Neuronal stem cell (in vitro differentiated cells): ENCODE results near the gene PMIS2.

ENCODE experiments used
- DNase-seq: peaks from one replicate; pipeline ENCODE4 v3.0.0-alpha.2; 2013; ENCODE audit warnings: low spot score
- H2AFZ ChIP-seq: one replicate; pipeline ENCODE4 v1.6.1; 2013; ENCODE audit warnings: mild to moderate bottlenecking, low read length, inconsistent platforms
- H2AK5ac ChIP-seq: 2 replicates; pipeline ENCODE4 v1.6.1; 2013; ENCODE audit warnings: low read depth, mild to moderate bottlenecking, inconsistent platforms, low read length, moderate library complexity, mixed read lengths
- H2BK120ac ChIP-seq: 2 replicates; pipeline ENCODE4 v1.6.1; 2013; ENCODE audit warnings: low read depth, mild to moderate bottlenecking, inconsistent platforms, low read length, moderate library complexity, mixed read lengths
- H2BK12ac ChIP-seq: one replicate; pipeline ENCODE4 v1.6.1; 2013; ENCODE audit warnings: low read length, inconsistent platforms
- H2BK15ac ChIP-seq: 2 replicates; pipeline ENCODE4 v1.6.1; 2013; ENCODE audit warnings: mild to moderate bottlenecking, low read length, inconsistent platforms, mixed read lengths
- H2BK5ac ChIP-seq: one replicate; pipeline ENCODE4 v1.6.1; 2013; ENCODE audit warnings: inconsistent platforms, mild to moderate bottlenecking, low read length, moderate library complexity
- H3K14ac ChIP-seq: one replicate; pipeline ENCODE4 v1.6.1; 2013; ENCODE audit warnings: low read length, inconsistent platforms
- H3K18ac ChIP-seq: 2 replicates; pipeline ENCODE4 v1.6.1; 2013; ENCODE audit warnings: low read length, inconsistent platforms
- H3K23ac ChIP-seq: 2 replicates; pipeline ENCODE4 v1.6.1; 2013; ENCODE audit warnings: low read depth, mild to moderate bottlenecking, mixed read lengths, low read length, inconsistent platforms; ENCODE audit not compliant: poor library complexity
- H3K27ac ChIP-seq: replicated peaks from 3 replicates; pipeline ENCODE4 v1.5.1; 2013; ENCODE audit warnings: low read length, inconsistent platforms
- H3K27me3 ChIP-seq, 3 experiments: 2 replicates each; pipeline ENCODE4 v1.6.1; 2013; ENCODE audit warnings: low read length in 3 of 3, mild to moderate bottlenecking in 2 of 3, inconsistent platforms in 1 of 3, low read depth in 1 of 3, mixed read lengths in 1 of 3, moderate library complexity in 1 of 3; ENCODE audit not compliant: control insufficient read depth in 3 of 3, insufficient read depth in 3 of 3
- H3K36me3 ChIP-seq, 2 donors: replicated peaks in 1 of 2; 2 replicates each; pipeline ENCODE4 v1.6.1; 2013; ENCODE audit warnings: low read length in 2 of 2; ENCODE audit not compliant: control insufficient read depth in 2 of 2, insufficient read depth in 2 of 2
- H3K4ac ChIP-seq: 2 replicates; pipeline ENCODE4 v1.6.1; 2013; ENCODE audit warnings: inconsistent platforms, mild to moderate bottlenecking, low read length, moderate library complexity
- H3K4me1 ChIP-seq, 2 donors: 1 replicate in 1 of 2; 2 replicates in 1 of 2; pipeline ENCODE4 v1.6.1; 2013; ENCODE audit warnings: low read length in 2 of 2, low read depth in 1 of 2; ENCODE audit not compliant: control insufficient read depth in 2 of 2, insufficient read depth in 1 of 2
- H3K4me2 ChIP-seq: one replicate; pipeline ENCODE4 v1.6.1; 2013; ENCODE audit warnings: mild to moderate bottlenecking, low read length, inconsistent platforms; ENCODE audit not compliant: insufficient read depth, poor library complexity, severe bottlenecking
- H3K4me3 ChIP-seq, 2 donors: 2 replicates each; pipeline ENCODE4 v1.5.1; 2013; ENCODE audit warnings: low read length in 2 of 2, mild to moderate bottlenecking in 2 of 2, inconsistent platforms in 1 of 2, moderate library complexity in 1 of 2
- H3K79me1 ChIP-seq: one replicate; pipeline ENCODE4 v1.6.1; 2013; ENCODE audit warnings: low read depth, mild to moderate bottlenecking, inconsistent platforms, low read length, moderate library complexity
- H3K9ac ChIP-seq: one replicate; pipeline ENCODE4 v1.6.1; 2013; ENCODE audit warnings: mild to moderate bottlenecking, low read depth, low read length, inconsistent platforms; ENCODE audit not compliant: poor library complexity
- H3K9me3 ChIP-seq, 2 donors: replicated peaks in 1 of 2; 2 replicates each; pipeline versions ENCODE3 to v1.6.1; 2013; ENCODE audit warnings: low read length in 2 of 2, mild to moderate bottlenecking in 2 of 2, inconsistent platforms in 1 of 2, low read depth in 1 of 2, mixed read lengths in 1 of 2, moderate library complexity in 1 of 2; ENCODE audit not compliant: control insufficient read depth in 2 of 2, insufficient read depth in 1 of 2
- H4K8ac ChIP-seq: one replicate; pipeline ENCODE4 v1.6.1; 2013; ENCODE audit warnings: low read depth, mild to moderate bottlenecking, inconsistent platforms, low read length, moderate library complexity
- H4K91ac ChIP-seq: one replicate; pipeline ENCODE4 v1.6.1; 2013; ENCODE audit warnings: low read length, low read depth, mild to moderate bottlenecking, inconsistent platforms; ENCODE audit not compliant: poor library complexity
- WGBS, 2 donors: extraction: QIAGEN DNeasy Blood & Tissue Kit; methylation state at CpG; one replicate each; pipeline ENCODE4 v1.1.7; 2013; ENCODE audit warnings: missing lambda C conversion rate in 2 of 2, mixed read lengths in 1 of 2; ENCODE audit not compliant: insufficient read length in 2 of 2, insufficient replicate concordance in 1 of 2; ENCODE audit errors: extremely low coverage in 2 of 2; 5-methylcytosine and 5-hydroxymethylcytosine counted together

The PMIS2 gene

DNA sequence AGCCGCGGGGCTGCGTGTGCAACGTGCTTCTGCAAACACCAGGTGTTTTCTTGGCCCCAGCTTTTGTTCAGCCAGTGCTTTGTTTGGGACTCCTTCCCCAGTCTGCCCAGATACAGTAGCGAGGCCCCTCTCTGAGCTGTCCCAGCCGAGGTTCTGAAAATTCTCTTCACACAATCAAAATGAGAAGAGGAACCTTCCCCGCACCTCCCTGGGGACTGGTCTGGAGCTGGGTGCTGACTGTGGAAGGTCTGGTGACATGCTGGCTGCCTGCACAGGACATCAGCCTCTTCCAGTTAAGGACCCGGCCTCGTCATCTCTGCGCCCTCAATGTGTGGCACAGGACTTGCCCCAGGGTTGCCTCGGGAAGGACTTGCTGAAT, 26.7 kb upstream of the PMIS2 start:
- no peak overlapping the region for H3K4ac ChIP-seq
- peak overlapping the region; percentile 83 for H3K23ac ChIP-seq
- no peak overlapping the region for H2BK12ac ChIP-seq
- WGBS, 2 donors: no CpG with 5 or more reads among the region's 11 CpGs
- H3K4me2 ChIP-seq: no peak overlapping the region
- DNase-seq: no peak
- no peak overlapping the region for H4K91ac ChIP-seq
- peak overlapping the region; percentile 67 for H3K14ac ChIP-seq
- no peak overlapping the region for H2BK5ac ChIP-seq
- peaks cover 2 to 69% (median 32%) of the 10 kb centered on the region in 3 experiments for H3K27me3 ChIP-seq
- H2BK15ac ChIP-seq: no peak overlapping the region
- peaks cover 2% of the 10 kb centered on the region for H3K79me1 ChIP-seq
- H3K4me1 ChIP-seq: peaks cover 0 to 3% of the 10 kb centered on the region in 2 donors
- H3K27ac ChIP-seq: no peak overlapping the region
- H3K4me3 ChIP-seq: no peak overlapping the region
- no peak overlapping the region for H2AFZ ChIP-seq
- H2BK120ac ChIP-seq: no peak overlapping the region
- no peaks in the 10 kb centered on the region for H3K36me3 ChIP-seq
- peaks cover 0 to 4% of the 10 kb centered on the region in 2 donors for H3K9me3 ChIP-seq
- H3K9ac ChIP-seq: peak overlapping the region; percentile 66
- H4K8ac ChIP-seq: no peak overlapping the region
- no peak overlapping the region for H2AK5ac ChIP-seq
- H3K18ac ChIP-seq: no peak overlapping the region

- no peak overlapping the region for H3K4me3 ChIP-seq
- WGBS, 2 donors: no CpG with 5 or more reads among the region's 23 CpGs
- no peak overlapping the region for H3K18ac ChIP-seq
- H3K4me1 ChIP-seq: peaks cover 0 to 3% of the 10 kb centered on the region in 2 donors
- peak overlapping the region; percentile 73 for H2BK12ac ChIP-seq
- H3K79me1 ChIP-seq: peaks cover 2% of the 10 kb centered on the region
- peaks cover 2 to 66% (median 32%) of the 10 kb centered on the region in 3 experiments for H3K27me3 ChIP-seq
- no peak overlapping the region for H2BK120ac ChIP-seq
- H4K91ac ChIP-seq: no peak overlapping the region
- peak overlapping the region; percentile 83 for H3K23ac ChIP-seq
- peaks cover 0 to 4% of the 10 kb centered on the region in 2 donors for H3K9me3 ChIP-seq
- H2AFZ ChIP-seq: no peak overlapping the region
- peak overlapping the region; percentile 82 for H3K14ac ChIP-seq
- H3K9ac ChIP-seq: no peak overlapping the region
- no peak overlapping the region for H3K4me2 ChIP-seq
- DNase-seq: no peak
- no peak overlapping the region for H2BK5ac ChIP-seq
- no peak overlapping the region for H4K8ac ChIP-seq
- peak overlapping the region; percentile 84 for H3K4ac ChIP-seq
- peak overlapping the region; percentile 78 for H2AK5ac ChIP-seq
- H3K27ac ChIP-seq: no peak overlapping the region
- H2BK15ac ChIP-seq: peak overlapping the region; percentile 43
- H3K36me3 ChIP-seq: no peaks in the 10 kb centered on the region
Observed at GRCh38 chr19:35559781-35560180, 26.2 kb upstream of the PMIS2 start.

- Histone ChIP-seq H4K8ac (no peak overlapping the region), H3K36me3 (no peaks in the 10 kb centered on the region), H3K4me3 (no peak overlapping the region), H3K4me1 (peaks cover 0 to 3% of the 10 kb centered on the region in 2 donors), H2BK5ac (no peak overlapping the region), H3K27me3 (peaks cover 2 to 69% (median 30%) of the 10 kb centered on the region in 3 experiments), H3K18ac (no peak overlapping the region), H2BK120ac (no peak overlapping the region), H3K14ac (no peak overlapping the region), H3K4ac (peak overlapping the region; percentile 84), H2BK12ac (peak overlapping the region; percentile 73), H3K27ac (no peak overlapping the region), H3K9ac (no peak overlapping the region), H2AK5ac (peak overlapping the region; percentile 78), H3K9me3 (peaks cover 0 to 4% of the 10 kb centered on the region in 2 donors), H2AFZ (no peak overlapping the region), H3K4me2 (no peak overlapping the region), H3K23ac (no peak overlapping the region), H2BK15ac (peak overlapping the region; percentile 43), H3K79me1 (peaks cover 2% of the 10 kb centered on the region), H4K91ac (no peak overlapping the region)
- no CpG with 5 or more reads among the region's 18 CpGs for WGBS, 2 donors
- no peak for DNase-seq
Observed at GRCh38 chr19:35560271-35560670, 25.7 kb upstream of the PMIS2 start.

GRCh38 chr19:35560677-35561076, 25.3 kb upstream of the PMIS2 start:
- H3K27me3 ChIP-seq: peaks cover 2 to 68% (median 30%) of the 10 kb centered on the region in 3 experiments
- no peak overlapping the region for H3K18ac ChIP-seq
- WGBS, 2 donors: no CpG with 5 or more reads among the region's 6 CpGs
- H2AFZ ChIP-seq: no peak overlapping the region
- no peaks in the 10 kb centered on the region for H3K36me3 ChIP-seq
- H3K14ac ChIP-seq: no peak overlapping the region
- H3K4me3 ChIP-seq: no peak overlapping the region
- no peak overlapping the region for H3K23ac ChIP-seq
- no peak overlapping the region for H2AK5ac ChIP-seq
- no peak overlapping the region for H4K91ac ChIP-seq
- peaks cover 0 to 3% of the 10 kb centered on the region in 2 donors for H3K4me1 ChIP-seq
- no peak overlapping the region for H3K9ac ChIP-seq
- H4K8ac ChIP-seq: no peak overlapping the region
- H2BK15ac ChIP-seq: no peak overlapping the region
- H2BK120ac ChIP-seq: no peak overlapping the region
- H2BK5ac ChIP-seq: no peak overlapping the region
- peaks cover 2% of the 10 kb centered on the region for H3K79me1 ChIP-seq
- H3K9me3 ChIP-seq: peaks cover 0 to 4% of the 10 kb centered on the region in 2 donors
- DNase-seq: no peak
- H3K4me2 ChIP-seq: no peak overlapping the region
- H3K4ac ChIP-seq: no peak overlapping the region
- H3K27ac ChIP-seq: no peak overlapping the region
- H2BK12ac ChIP-seq: no peak overlapping the region
